ENCODE data around the gene TRMU.
A peak's percentile ranks its signal among the peaks of the same experiment; 100 is the strongest.

The TRMU gene

GRCh38 chr22:46364341-46365165, 29.0 kb downstream of the TRMU start:
- TF ChIP-seq, protein P1, sequence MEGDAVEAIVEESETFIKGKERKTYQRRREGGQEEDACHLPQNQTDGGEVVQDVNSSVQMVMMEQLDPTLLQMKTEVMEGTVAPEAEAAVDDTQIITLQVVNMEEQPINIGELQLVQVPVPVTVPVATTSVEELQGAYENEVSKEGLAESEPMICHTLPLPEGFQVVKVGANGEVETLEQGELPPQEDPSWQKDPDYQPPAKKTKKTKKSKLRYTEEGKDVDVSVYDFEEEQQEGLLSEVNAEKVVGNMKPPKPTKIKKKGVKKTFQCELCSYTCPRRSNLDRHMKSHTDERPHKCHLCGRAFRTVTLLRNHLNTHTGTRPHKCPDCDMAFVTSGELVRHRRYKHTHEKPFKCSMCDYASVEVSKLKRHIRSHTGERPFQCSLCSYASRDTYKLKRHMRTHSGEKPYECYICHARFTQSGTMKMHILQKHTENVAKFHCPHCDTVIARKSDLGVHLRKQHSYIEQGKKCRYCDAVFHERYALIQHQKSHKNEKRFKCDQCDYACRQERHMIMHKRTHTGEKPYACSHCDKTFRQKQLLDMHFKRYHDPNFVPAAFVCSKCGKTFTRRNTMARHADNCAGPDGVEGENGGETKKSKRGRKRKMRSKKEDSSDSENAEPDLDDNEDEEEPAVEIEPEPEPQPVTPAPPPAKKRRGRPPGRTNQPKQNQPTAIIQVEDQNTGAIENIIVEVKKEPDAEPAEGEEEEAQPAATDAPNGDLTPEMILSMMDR (conservative IDR thresholded peaks at IDR 0.05): no peak
- no peak for TF ChIP-seq ZFX (IDR thresholded peaks at IDR 0.05)
- no peak overlapping the region for H3K27ac ChIP-seq

DNA sequence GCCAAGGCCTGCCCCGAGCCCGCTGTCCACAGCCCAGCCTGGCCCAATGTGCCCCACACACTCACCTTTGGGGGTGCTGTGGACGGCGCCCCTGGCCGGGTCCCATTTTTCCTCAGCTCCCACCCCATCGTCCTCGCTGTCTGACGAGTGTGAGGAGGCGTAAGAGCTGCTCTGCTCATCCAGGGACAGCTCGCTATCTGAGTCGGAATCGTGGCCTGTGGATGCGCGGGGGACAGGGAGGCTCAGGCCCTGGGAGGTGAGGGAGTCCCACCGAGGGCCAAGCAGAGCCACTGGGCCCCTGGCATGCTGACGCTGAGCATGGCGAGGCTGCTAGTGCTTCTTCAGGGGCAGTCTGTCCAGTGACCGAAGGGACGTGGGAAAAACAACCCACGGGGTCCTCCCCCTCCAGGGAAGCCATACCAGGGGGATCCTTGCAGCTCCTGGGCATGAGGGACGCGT, 29.7 kb downstream of the TRMU start:
- no peak overlapping the region for H3K27ac ChIP-seq
- TF ChIP-seq, protein P1 (conservative IDR thresholded peaks at IDR 0.05): no peak
- TF ChIP-seq ZFX (IDR thresholded peaks at IDR 0.05): no peak

DNA sequence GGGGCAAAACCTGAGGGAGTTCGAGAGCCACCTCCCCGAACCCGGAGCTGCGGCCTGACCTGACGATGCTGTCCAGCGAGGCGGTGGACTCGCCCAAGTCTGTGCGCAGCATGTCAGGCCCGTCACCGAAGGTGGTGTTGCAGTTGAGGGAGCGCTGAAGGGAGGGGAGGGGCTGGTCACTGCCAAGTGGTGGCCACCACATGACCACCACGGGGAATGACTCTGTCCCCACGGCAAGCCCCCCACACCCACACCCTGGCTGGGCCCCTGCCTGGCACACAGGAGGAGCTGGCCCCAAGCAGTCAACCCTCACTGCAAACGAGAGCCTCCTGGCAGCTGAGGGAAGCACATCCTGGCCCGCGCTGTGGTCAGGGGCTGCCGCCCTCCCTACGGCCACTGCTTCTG, 30.8 kb downstream of the TRMU start:
- TF ChIP-seq, protein P1 (conservative IDR thresholded peaks at IDR 0.05): no peak
- no peak for TF ChIP-seq ZFX (IDR thresholded peaks at IDR 0.05)
- no peak overlapping the region for H3K27ac ChIP-seq

DNA sequence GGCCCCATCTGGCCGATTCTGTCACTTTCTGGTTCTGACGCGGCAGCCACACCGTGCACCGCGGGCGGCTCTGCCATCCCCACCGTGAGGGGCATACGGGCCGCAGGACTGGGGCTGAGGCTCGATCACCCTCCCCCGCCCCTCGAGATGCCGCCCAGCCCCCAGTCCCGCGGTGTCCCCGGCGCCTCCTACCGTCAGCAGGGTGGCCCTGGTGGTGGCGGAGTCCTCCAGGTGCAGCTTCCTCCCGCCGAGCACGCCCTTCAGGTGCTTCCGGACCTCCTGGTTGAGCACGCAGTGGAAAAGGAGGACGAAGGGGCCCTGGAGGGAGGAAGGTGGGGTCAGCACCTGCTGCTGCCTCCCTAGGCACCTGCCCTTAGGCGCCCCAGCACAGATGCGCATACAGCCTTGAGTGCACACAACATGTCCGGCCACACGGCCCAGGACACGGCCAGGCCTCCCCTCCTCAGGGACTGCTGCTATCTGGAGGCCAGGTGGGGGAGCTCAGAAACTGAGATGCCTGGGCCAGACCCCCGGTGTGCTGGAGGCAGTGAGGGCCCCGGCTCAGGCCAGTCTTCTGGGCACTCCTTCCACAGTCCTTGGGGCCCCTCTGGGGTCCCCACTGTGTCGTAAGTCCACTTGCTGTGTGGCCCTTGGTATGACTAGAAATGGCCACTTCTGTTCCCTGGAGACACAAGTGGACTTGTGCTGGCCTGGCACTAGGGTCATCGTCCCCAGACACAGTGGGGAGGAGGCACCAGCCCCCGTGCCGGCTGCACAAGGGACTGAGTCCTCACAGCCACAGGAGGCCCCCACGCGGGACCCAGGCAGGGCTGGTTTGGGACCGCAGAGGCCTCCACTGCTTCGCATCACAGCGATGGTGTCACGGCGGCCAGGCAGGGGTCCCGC, 31.5 kb downstream of the TRMU start:
- H3K27ac ChIP-seq: no peak overlapping the region
- TF ChIP-seq, protein P1 (conservative IDR thresholded peaks at IDR 0.05): no peak
- no peak for TF ChIP-seq ZFX (IDR thresholded peaks at IDR 0.05)

- TF ChIP-seq, protein P1 (conservative IDR thresholded peaks at IDR 0.05): peak; percentile 97
- TF ChIP-seq ZFX (IDR thresholded peaks at IDR 0.05): no peak
- no peak overlapping the region for H3K27ac ChIP-seq
Observed at GRCh38 chr22:46367707-46368191, 32.2 kb downstream of the TRMU start.

DNA sequence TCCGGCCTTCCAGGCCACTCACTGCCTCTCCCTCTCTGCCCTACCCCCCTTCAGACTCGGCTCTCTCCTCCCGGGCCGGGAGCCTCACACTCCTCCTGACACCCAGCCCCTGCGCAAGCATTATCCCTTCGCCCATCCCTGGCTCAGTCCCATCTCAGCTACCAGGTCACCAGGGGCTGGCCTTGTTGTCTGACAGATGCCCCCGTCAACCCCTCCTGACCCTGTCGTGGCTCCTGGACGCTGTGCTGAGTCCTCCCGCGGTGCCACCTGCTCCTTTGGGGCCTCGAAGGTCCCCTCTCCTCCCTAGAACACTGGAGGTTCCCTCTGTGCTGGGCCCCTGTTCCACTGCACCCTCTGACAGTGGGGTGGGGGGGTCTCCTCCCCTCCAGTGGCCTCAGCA, 32.9 kb downstream of the TRMU start:
- no peak overlapping the region for H3K27ac ChIP-seq
- TF ChIP-seq, protein P1 (conservative IDR thresholded peaks at IDR 0.05): no peak
- TF ChIP-seq ZFX (IDR thresholded peaks at IDR 0.05): no peak
